ENCODE data around the gene ALK.

Gene ALK

DNA sequence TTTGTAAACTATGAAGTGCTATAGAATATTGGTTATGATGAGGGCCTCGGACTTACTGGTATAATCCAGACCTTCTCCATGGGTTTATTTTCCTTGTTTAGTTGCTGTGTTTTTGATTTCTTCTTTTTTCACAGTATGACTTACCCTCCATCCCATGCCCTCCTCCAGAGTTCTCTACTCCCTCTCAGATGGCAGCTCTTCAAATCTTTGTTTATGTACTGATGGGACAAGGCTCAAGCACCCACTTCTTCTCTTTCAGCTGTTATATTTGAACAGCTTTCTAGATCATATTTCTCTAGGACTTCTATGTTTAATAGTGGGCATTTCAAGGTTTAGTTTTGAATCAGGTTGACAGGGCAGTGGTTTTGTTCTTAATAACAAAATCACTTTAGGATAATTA lies 762.3 kb downstream of the ALK start:
- no peak for DNase-seq (ENCODE audit: extremely low read depth, low read depth)
- TF ChIP-seq, protein P1, sequence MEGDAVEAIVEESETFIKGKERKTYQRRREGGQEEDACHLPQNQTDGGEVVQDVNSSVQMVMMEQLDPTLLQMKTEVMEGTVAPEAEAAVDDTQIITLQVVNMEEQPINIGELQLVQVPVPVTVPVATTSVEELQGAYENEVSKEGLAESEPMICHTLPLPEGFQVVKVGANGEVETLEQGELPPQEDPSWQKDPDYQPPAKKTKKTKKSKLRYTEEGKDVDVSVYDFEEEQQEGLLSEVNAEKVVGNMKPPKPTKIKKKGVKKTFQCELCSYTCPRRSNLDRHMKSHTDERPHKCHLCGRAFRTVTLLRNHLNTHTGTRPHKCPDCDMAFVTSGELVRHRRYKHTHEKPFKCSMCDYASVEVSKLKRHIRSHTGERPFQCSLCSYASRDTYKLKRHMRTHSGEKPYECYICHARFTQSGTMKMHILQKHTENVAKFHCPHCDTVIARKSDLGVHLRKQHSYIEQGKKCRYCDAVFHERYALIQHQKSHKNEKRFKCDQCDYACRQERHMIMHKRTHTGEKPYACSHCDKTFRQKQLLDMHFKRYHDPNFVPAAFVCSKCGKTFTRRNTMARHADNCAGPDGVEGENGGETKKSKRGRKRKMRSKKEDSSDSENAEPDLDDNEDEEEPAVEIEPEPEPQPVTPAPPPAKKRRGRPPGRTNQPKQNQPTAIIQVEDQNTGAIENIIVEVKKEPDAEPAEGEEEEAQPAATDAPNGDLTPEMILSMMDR (IDR thresholded peaks at IDR 0.05; ENCODE audit: low read depth, low read length) = no peak

DNA sequence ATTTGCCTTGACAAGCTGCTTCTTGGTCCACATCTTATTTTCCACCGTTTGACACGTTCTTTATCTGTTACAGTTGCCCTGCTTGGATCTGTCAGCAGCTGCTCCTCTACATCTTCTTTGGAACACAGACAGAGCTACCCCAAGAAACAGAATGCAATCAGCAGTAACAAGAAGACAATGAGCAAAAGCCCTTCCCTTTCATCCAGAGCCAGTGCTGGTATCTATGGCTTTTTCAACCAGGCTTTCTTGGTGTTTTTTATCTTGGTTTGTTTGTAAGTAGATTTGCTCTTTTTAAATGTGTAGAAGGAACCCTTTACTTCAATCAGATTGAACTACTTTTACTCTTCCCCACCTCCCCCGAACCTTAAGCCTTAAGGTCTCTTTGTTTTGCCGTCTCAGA lies 764.3 kb downstream of the ALK start:
- TF ChIP-seq, protein P1 (IDR thresholded peaks at IDR 0.05; ENCODE audit: low read depth, low read length) = no peak
- DNase-seq (ENCODE audit: extremely low read depth, low read depth) = no peak

DNA sequence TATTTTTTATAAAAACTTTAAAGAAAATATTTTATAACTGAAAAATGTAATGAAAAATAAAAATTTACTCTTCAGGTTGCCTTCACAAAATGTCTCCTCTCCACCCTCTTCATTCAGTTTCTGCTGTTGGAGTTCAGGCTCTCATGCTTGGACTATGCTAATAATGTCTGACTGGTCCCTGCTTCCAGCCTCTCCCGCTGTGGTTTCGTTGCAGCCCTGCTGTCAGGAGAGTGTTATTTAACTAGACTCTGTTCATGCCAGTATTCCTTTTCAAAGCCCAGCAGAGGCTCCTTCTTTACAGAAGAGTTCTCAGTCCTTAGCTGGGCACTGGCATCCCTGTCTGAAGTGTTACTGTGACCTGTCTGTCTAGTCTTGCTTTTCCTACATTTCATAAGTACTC lies 765.8 kb downstream of the ALK start:
- TF ChIP-seq, protein P1 (IDR thresholded peaks at IDR 0.05; ENCODE audit: low read depth, low read length) = no peak
- DNase-seq (ENCODE audit: extremely low read depth, low read depth) = no peak

DNA sequence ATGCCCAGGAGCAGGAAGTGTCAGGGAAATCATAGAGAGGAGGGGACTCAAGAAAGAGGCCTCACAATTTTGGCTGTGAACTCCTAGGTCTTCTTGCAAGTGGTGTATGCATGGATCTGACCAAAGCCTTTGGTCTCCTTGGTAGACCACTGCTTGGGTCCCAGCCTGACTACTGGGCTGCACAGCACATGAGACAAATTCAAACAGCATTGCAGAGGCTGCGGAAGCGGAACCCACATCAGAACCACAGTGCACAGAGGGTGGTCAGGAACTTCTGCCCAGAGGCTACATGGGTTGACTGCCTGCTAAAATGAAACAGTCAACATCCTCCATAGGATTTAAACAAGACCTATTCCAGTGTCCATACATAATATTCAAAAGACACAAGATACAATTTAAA lies 766.8 kb downstream of the ALK start:
- DNase-seq (ENCODE audit: extremely low read depth, low read depth) = no peak
- TF ChIP-seq, protein P1 (IDR thresholded peaks at IDR 0.05; ENCODE audit: low read depth, low read length) = no peak

GRCh38 chr2:29147963-29148362 lies 773.4 kb downstream of the ALK start:
- TF ChIP-seq, protein P1 (IDR thresholded peaks at IDR 0.05; ENCODE audit: low read depth, low read length) = no peak
- DNase-seq (ENCODE audit: extremely low read depth, low read depth) = no peak

- DNase-seq (ENCODE audit: extremely low read depth, low read depth) = no peak
- TF ChIP-seq, protein P1 (IDR thresholded peaks at IDR 0.05; ENCODE audit: low read depth, low read length) = no peak
These were observed 775.2 kb downstream of the ALK start for GRCh38 chr2:29146197-29146596.

DNA sequence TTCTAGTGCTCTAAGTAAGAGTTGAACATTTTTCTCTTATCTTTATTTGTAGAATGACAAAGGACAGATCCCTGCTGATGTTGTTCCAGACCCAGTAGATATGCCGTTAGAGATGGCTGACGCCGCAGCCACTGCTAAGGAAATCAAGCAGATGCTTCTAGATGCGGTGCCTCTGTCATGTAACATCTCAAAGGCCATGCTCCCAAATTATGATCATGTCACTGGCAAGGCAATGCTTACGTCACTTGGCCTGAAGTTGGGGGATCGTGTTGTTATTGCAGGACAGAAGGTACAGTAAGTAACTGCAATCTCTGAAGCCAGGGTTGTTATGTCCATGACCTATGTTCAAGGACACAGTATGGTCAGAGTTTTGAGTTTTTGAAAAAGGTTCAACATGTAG lies 777.7 kb downstream of the ALK start:
- TF ChIP-seq, protein P1 (IDR thresholded peaks at IDR 0.05; ENCODE audit: low read depth, low read length) = no peak
- no peak for DNase-seq (ENCODE audit: extremely low read depth, low read depth)

Data from AG09319 (cell line).